OCI-LY1 (cell line): ENCODE results near the gene AGAP3.
A peak's percentile ranks its signal among the peaks of the same experiment; 100 is the strongest.

Experiments used
- H2AFZ ChIP-seq: fragments of 200-600 bp; sonication (generic), shearing (Covaris generic); 2 replicates; pipeline ENCODE4 v1.6.0; 2014; ENCODE audit warnings: antibody characterized with exemption, mild to moderate bottlenecking, low read length
- H3F3A ChIP-seq: fragments of 200-600 bp; sonication (generic), shearing (Covaris generic); 2 replicates; pipeline ENCODE4 v1.6.0; 2014; ENCODE audit warnings: mild to moderate bottlenecking, antibody characterized with exemption, low read length, moderate library complexity; ENCODE audit not compliant: insufficient read depth
- H3K27ac ChIP-seq: fragments of 200-600 bp; sonication (generic); 2 replicates; pipeline ENCODE4 v1.5.1; 2014; ENCODE audit warnings: low read length, mixed run types, mild to moderate bottlenecking, low read depth; ENCODE audit not compliant: poor library complexity, severe bottlenecking
- H3K27me3 ChIP-seq: fragments of 200-600 bp; sonication (generic); 2 replicates; pipeline ENCODE4 v1.6.0; 2014; ENCODE audit warnings: antibody characterized with exemption, mild to moderate bottlenecking, low read length, moderate library complexity; ENCODE audit not compliant: insufficient read depth
- H3K36me3 ChIP-seq: fragments of 200-600 bp; sonication (generic); 2 replicates; pipeline ENCODE4 v1.6.1; 2014; ENCODE audit warnings: mild to moderate bottlenecking, antibody characterized with exemption, low read length, moderate library complexity, mixed read lengths; ENCODE audit not compliant: insufficient read depth
- H3K4me1 ChIP-seq: fragments of 200-600 bp; sonication (generic); 2 replicates; pipeline ENCODE4 v1.5.1; 2014; ENCODE audit warnings: mild to moderate bottlenecking, low read length, moderate library complexity; ENCODE audit not compliant: insufficient read depth, severe bottlenecking
- H3K4me2 ChIP-seq: fragments of 200-600 bp; sonication (generic), shearing (Covaris generic); 2 replicates; pipeline ENCODE4 v1.6.1; 2014; ENCODE audit warnings: low read length
- H3K4me3 ChIP-seq: fragments of 200-600 bp; sonication (generic); 2 replicates; pipeline ENCODE4 v1.5.1; 2014; ENCODE audit warnings: low read length, low read depth, mild to moderate bottlenecking, mixed read lengths; ENCODE audit not compliant: poor library complexity, severe bottlenecking
- H3K79me2 ChIP-seq: fragments of 200-600 bp; shearing (Covaris generic); 2 replicates; pipeline ENCODE4 v1.6.1; 2016; ENCODE audit warnings: mixed run types, low read length, mixed read lengths; ENCODE audit not compliant: insufficient read depth
- H3K9ac ChIP-seq: fragments of 200-600 bp; sonication (generic), shearing (Covaris generic); 2 replicates; pipeline ENCODE4 v1.6.1; 2014; ENCODE audit warnings: mild to moderate bottlenecking, low read length, mixed read lengths
- H3K9me2 ChIP-seq: fragments of 200-600 bp; sonication (generic), shearing (Covaris generic); 2 replicates; pipeline ENCODE4 v1.6.1; 2014; ENCODE audit warnings: low read depth, mild to moderate bottlenecking, low read length, mixed read lengths
- H3K9me3 ChIP-seq: fragments of 200-600 bp; shearing (Covaris generic); 2 replicates; pipeline ENCODE4 v1.6.1; 2014; ENCODE audit warnings: low read length, mixed read lengths
- H4K20me1 ChIP-seq: fragments of 200-600 bp; sonication (generic), shearing (Covaris generic); 2 replicates; pipeline ENCODE4 v1.6.0; 2016; ENCODE audit warnings: mild to moderate bottlenecking, low read length; ENCODE audit not compliant: insufficient read depth
- EZH2 ChIP-seq: fragments of 200-600 bp; sonication (generic), shearing (Covaris generic); IDR thresholded peaks from 2 replicates; pipeline ENCODE4 v1.8.0; 2017; ENCODE audit warnings: borderline replicate concordance, mixed run types, mild to moderate bottlenecking, antibody characterized with exemption, low read length, moderate library complexity, mixed read lengths
- TF ChIP-seq, protein P1 (sequence below): fragments of 200-600 bp; sonication (generic), shearing (Covaris generic); IDR thresholded peaks from 2 replicates; pipeline ENCODE4 v1.5.1; 2017; ENCODE audit warnings: mild to moderate bottlenecking, antibody characterized with exemption, low read length, moderate library complexity, mixed read lengths

The AGAP3 gene

DNA sequence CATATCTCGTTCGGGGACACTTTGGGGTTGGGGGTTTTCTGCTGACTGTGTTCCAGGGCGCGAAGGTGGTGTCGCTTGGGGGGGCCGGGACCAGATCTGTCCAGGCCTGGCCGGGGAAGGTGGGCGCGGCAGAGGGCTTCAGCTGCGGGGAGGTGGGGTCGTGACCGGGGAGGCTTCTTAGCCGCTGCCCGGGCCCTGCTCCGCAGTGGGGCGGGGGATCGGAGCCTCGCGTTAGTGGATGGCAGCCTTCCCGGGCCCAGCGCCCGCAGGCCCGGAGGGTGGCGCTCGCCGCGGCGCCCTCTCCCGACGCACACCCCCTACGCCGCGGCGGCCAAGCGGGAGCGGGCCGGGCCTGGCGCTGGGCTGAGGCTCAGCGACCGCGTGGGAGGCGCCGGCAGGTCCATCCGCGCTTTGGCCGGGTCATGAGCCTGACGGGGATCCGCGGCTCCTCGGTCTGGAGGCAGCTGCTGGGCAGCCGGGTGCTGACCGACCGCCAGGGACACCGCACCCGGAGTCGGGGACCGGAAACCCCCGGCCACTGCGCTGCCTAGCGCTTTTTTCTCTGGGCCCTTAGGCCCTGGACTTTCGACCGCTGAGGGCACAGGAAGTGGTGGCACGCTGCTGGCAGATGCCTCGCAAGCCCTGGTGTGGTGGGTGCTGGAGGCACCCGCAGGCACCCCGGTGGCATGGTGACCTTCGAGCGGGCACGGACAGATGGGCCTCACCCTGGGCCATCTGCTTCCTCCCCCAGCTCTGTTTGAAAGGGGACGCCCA, 1.2 kb downstream of the AGAP3 start:
- peaks cover 16% of the 10 kb centered on the region for H3K27me3 ChIP-seq
- H3K27ac ChIP-seq, result no peak overlapping the region
- H2AFZ ChIP-seq, result no peak overlapping the region
- H4K20me1 ChIP-seq, result no peaks in the 10 kb centered on the region
- no peaks in the 10 kb centered on the region; the same call in none of the 2 replicates for H3F3A ChIP-seq
- peaks cover 26% of the 10 kb centered on the region for H3K4me1 ChIP-seq
- peak overlapping the region; percentile 29; the same call in 1 of the 2 replicates for H3K9ac ChIP-seq
- peak overlapping the region; percentile 65 for H3K4me2 ChIP-seq
- H3K9me3 ChIP-seq, result no peaks in the 10 kb centered on the region
- H3K9me2 ChIP-seq, result no peaks in the 10 kb centered on the region
- H3K4me3 ChIP-seq, result peak overlapping the region; percentile 57
- H3K36me3 ChIP-seq, result no peaks in the 10 kb centered on the region
- TF ChIP-seq EZH2, result no peak
- TF ChIP-seq, protein P1, sequence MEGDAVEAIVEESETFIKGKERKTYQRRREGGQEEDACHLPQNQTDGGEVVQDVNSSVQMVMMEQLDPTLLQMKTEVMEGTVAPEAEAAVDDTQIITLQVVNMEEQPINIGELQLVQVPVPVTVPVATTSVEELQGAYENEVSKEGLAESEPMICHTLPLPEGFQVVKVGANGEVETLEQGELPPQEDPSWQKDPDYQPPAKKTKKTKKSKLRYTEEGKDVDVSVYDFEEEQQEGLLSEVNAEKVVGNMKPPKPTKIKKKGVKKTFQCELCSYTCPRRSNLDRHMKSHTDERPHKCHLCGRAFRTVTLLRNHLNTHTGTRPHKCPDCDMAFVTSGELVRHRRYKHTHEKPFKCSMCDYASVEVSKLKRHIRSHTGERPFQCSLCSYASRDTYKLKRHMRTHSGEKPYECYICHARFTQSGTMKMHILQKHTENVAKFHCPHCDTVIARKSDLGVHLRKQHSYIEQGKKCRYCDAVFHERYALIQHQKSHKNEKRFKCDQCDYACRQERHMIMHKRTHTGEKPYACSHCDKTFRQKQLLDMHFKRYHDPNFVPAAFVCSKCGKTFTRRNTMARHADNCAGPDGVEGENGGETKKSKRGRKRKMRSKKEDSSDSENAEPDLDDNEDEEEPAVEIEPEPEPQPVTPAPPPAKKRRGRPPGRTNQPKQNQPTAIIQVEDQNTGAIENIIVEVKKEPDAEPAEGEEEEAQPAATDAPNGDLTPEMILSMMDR, result peak; percentile 33
- no peaks in the 10 kb centered on the region for H3K79me2 ChIP-seq

DNA sequence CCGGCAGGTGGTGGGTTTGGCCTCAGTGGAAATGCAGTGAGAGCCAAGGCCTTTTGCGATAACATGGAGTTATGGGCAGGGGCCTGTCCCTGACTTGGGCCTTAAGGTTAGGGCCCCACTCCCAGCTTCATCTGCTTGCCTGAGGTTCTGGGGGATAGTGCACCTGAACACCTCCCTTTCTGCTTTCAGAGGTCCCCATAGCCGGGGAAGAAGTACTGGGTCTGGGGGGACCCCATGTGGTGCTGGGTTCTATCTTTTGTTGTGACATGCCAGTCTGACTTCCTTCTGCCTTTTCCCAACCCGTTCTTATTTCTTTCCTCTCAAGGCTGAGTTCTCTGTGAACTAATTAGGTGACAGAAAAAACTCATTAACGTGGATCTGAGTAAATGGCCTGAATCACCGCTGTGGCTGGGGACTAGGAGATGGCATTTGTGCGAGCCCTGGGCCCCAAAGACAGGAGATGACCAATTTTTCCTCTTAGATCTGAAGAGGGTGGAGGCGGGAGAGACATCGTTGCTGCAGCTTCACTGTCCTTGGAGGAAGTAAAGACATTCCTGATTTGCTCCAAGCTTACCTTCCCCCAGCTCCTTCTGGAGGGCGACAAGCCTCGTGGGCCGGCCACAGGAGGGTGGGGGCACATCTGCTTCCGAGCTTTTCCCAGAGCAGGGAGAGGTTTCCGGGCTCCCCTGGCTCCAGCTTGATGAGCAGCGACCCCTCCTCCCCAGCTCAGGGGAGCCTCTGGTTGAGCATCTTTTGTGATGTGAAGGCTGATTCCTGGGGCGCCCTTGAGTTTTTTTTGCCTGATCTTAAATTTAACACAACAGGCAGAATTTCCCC, 2.0 kb downstream of the AGAP3 start:
- Histone ChIP-seq H3K36me3 (no peaks in the 10 kb centered on the region), H3K4me2 (no peak overlapping the region), H3K9me3 (no peaks in the 10 kb centered on the region), H3K4me1 (peaks cover 26% of the 10 kb centered on the region), H3K9ac (no peak overlapping the region), H3K27me3 (peaks cover 16% of the 10 kb centered on the region), H3K9me2 (no peaks in the 10 kb centered on the region), H3K27ac (no peak overlapping the region), H4K20me1 (no peaks in the 10 kb centered on the region), H3K4me3 (peak overlapping the region; percentile 57), H2AFZ (no peak overlapping the region), H3K79me2 (no peaks in the 10 kb centered on the region), H3F3A (no peaks in the 10 kb centered on the region; the same call in none of the 2 replicates)
- TF ChIP-seq, protein P1, result no peak
- no peak for TF ChIP-seq EZH2

DNA sequence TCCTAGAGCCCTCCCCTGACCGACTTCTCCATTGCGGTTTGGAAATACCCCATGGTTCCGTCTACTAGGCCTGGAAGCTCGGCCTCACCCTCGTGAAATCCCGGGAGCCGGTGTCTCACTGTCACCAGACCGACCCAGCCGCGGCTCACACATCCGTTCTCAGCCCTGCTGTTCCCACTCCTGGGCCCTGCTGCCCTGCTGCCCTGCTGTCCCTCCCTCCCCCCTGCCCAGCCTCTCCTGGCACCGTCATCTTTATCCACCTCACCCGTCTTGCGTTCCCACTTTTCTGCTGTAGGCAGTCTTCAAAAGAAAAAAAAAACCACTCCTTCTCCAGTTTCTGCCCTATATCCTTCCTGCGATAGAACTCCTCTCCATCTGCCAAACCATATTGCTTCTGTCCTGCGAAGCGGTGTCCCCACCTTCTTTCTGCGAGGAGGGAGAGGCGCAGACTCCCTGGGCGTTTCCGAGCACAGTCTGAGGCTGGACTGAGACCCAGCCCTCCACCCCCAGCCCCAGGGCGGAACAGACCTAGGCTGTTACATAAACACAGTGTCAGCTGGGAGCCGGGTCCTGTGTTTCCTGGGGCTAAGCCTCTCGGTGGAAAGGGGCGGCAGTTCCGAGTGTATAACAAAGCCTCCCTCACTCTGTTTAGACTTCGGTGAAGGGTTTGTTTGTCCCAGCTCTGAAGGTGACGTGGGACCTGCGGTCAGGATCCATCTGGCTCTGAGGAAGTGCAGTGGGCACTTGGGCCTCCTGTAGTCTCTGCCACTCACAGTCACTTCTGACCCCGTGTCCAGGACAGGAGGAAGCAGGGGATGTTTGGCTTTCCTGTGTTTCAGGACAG, 2.8 kb downstream of the AGAP3 start:
- no peaks in the 10 kb centered on the region for H4K20me1 ChIP-seq
- no peaks in the 10 kb centered on the region for H3K9me2 ChIP-seq
- H3K36me3 ChIP-seq, result no peaks in the 10 kb centered on the region
- TF ChIP-seq, protein P1, result no peak
- no peak for TF ChIP-seq EZH2
- peaks cover 20% of the 10 kb centered on the region for H3K4me1 ChIP-seq
- peaks cover 16% of the 10 kb centered on the region for H3K27me3 ChIP-seq
- H3F3A ChIP-seq, result no peaks in the 10 kb centered on the region; the same call in 1 of the 2 replicates
- no peaks in the 10 kb centered on the region for H3K79me2 ChIP-seq
- no peak overlapping the region for H2AFZ ChIP-seq
- no peak overlapping the region for H3K4me3 ChIP-seq
- no peak overlapping the region for H3K9ac ChIP-seq
- no peak overlapping the region for H3K4me2 ChIP-seq
- H3K27ac ChIP-seq, result no peak overlapping the region
- no peaks in the 10 kb centered on the region for H3K9me3 ChIP-seq
